ENCODE results near the gene ANO6.
"Not testable (repeated sequence)": the region's sequence is repeated elsewhere in the genome, so short reads cannot be mapped to it uniquely, and the experiment has no call there.

Gene ANO6

DNA sequence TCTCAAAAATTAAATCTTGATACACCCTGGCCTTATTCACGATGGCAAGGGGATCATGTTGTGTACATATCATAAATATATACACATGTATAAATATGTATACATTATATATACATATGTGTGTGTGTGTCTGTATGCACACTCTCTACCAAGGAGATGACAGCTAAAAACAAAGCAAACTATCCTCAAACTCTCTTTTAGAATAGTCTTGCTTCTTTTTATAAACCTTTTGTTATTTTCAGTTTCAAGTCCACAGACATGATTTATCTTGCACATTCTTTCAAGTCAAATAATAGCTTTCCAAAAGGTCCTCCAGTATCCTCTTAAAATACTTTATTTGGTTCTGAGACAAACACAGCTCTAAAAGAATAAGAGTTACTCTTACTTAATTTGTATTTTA is 8.4 kb downstream of the ANO6 start:
- Mint-ChIP-seq H3K9me3 (no peaks in the 10 kb centered on the region), H3K27ac (no peak overlapping the region), H3K27me3 (no peaks in the 10 kb centered on the region), H3K4me3 (no peak overlapping the region), H3K4me1 (peaks cover 52% of the 10 kb centered on the region), H3K36me3 (peaks cover 8% of the 10 kb centered on the region)

DNA sequence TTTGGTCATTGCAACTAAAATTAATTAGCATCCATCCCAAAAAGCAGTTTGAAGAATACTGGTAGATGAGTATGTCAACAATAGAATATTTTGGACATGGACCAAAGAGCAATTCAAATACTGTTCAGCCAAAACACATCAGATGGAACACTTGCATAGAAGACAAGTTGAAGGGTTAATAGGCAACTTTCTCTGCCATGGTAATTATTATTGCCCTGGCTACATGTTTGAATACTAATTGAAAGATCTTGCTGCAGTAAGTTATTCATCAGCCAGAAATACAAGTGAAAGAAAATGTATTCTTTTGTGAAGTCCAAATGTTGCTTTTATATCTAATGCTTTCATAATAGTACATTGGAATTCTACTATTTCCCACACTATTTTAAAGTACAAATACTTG is 10.1 kb downstream of the ANO6 start:
- no peaks in the 10 kb centered on the region for H3K27me3 Mint-ChIP-seq
- H3K4me1 Mint-ChIP-seq: peaks cover 38% of the 10 kb centered on the region
- no peaks in the 10 kb centered on the region for H3K9me3 Mint-ChIP-seq
- H3K27ac Mint-ChIP-seq: no peak overlapping the region
- H3K36me3 Mint-ChIP-seq: peaks cover 8% of the 10 kb centered on the region
- H3K4me3 Mint-ChIP-seq: no peak overlapping the region

DNA sequence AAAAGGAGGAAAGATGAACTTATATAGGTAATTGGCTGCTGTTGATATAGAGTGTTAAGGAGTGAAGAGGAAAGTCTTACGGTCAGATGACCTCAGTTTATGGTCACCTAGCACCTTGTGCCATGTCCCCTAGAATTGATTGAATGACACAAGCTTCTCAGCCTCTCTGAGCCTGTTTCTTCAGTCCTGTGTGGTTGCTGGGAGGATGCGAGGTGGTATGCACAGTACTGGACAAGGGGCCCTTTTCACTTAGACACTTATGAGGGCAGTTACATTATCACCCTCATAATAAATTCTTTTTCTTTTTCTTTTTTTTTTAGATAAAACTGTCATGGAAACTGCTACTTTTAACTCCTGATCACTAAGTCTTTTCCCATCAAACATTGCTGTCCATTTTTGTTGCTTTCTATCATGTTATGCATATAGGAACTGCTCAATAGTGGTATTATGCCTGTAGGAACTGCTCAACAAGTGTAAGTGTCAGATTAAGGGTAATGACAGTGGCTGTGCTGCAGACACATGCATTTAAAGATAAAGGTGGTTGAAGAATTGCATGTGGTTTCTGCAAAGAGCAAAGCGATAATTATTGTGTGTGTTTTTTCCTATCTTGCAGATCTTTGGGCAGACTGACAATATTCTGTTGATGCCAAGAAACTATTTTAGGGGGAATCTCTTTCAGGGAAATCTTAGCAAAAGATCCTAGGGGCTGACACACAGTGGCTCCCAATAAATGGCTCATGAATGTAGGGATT is 11.6 kb downstream of the ANO6 start:
- peaks cover 47% of the 10 kb centered on the region for H3K4me1 Mint-ChIP-seq
- peaks cover 8% of the 10 kb centered on the region for H3K36me3 Mint-ChIP-seq
- H3K4me3 Mint-ChIP-seq: no peak overlapping the region
- H3K9me3 Mint-ChIP-seq: no peaks in the 10 kb centered on the region
- no peak overlapping the region for H3K27ac Mint-ChIP-seq
- no peaks in the 10 kb centered on the region for H3K27me3 Mint-ChIP-seq

DNA sequence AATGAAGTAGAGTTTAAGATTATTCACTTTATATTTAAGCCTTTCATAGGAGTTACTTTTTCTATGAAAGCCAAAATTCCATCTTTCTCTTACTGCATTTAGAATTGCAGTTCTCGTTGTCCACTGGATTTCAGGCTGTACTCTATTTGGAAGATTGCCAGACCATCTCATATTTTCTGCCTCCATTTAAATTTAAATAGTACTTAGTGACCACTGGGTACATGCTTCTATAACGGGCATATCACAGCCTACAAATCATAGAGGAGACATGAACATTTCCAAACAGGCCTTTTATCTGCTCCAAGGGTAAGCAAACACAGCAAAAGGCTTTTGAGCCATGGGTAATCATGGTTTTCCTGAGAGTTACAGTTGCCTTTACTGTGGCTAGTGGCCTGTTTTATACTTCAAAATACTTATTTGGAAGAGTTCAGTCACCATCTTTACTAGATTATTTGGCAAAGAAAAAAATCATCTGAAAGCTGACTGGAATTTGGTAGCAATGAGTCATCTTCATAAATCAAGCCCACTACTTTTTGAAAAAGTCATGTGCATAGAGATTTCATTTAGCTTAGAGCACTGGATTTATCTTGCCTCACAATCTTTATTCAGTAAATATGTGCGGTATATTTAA is 15.7 kb downstream of the ANO6 start:
- H3K4me1 Mint-ChIP-seq: peaks cover 61% of the 10 kb centered on the region
- peak overlapping the region; percentile 97 for H3K27ac Mint-ChIP-seq
- peaks cover 6% of the 10 kb centered on the region for H3K36me3 Mint-ChIP-seq

GRCh38 chr12:45232146-45232755 is 16.4 kb downstream of the ANO6 start:
- no peaks in the 10 kb centered on the region for H3K9me3 Mint-ChIP-seq
- no peaks in the 10 kb centered on the region for H3K27me3 Mint-ChIP-seq
- peaks cover 9% of the 10 kb centered on the region for H3K36me3 Mint-ChIP-seq
- H3K27ac Mint-ChIP-seq: peak overlapping the region; percentile 97
- H3K4me3 Mint-ChIP-seq: peak overlapping the region; percentile 80
- peaks cover 67% of the 10 kb centered on the region for H3K4me1 Mint-ChIP-seq

More for the DNA sequence above, 15.7 kb downstream of the ANO6 start:
- H3K9me3 Mint-ChIP-seq: no peaks in the 10 kb centered on the region
- H3K4me3 Mint-ChIP-seq: peak overlapping the region; percentile 54
- no peaks in the 10 kb centered on the region for H3K27me3 Mint-ChIP-seq

DNA sequence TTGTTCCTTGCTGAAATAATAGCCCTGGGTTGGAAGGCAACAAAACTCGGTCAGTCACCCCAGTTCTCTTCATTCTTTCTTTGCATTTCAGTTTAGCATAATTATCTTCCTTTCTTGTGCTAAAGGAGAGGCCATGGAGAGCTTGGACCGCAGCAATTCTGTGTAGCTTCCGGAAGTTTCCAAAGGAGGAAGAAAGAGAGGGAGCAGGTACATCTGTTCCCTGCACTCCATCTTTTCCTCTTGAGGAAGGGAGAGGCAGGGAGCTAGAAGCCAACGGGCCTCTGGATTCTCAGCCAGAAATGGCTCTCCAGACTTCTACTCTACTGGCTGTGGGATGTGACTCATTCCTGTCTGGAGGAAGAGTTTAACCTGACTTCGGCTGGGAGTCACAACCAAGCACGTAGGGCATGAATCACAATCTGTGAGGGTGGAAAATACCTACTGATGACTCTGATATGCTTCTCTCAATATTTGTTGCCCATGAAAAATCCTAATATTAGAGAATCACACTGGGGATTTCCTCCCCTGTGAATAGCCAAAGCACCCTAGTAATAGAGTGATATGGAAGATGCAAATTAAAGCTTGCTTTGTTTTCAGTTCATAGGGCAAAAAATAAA is 17.0 kb downstream of the ANO6 start:
- Mint-ChIP-seq H3K4me1 (peaks cover 69% of the 10 kb centered on the region), H3K36me3 (peaks cover 9% of the 10 kb centered on the region), H3K9me3 (no peaks in the 10 kb centered on the region), H3K4me3 (peak overlapping the region; percentile 80), H3K27me3 (no peaks in the 10 kb centered on the region), H3K27ac (peak overlapping the region; percentile 97)

GRCh38 chr12:45234139-45234865 is 18.4 kb downstream of the ANO6 start:
- H3K4me3 Mint-ChIP-seq: peak overlapping the region; percentile 75
- peaks cover 73% of the 10 kb centered on the region for H3K4me1 Mint-ChIP-seq
- H3K36me3 Mint-ChIP-seq: peaks cover 7% of the 10 kb centered on the region
- no peaks in the 10 kb centered on the region for H3K9me3 Mint-ChIP-seq
- H3K27ac Mint-ChIP-seq: peak overlapping the region; percentile 97
- no peaks in the 10 kb centered on the region for H3K27me3 Mint-ChIP-seq

- H3K27ac Mint-ChIP-seq: peak overlapping the region; percentile 97
These were observed 19.5 kb downstream of the ANO6 start for GRCh38 chr12:45235087-45236025.

DNA sequence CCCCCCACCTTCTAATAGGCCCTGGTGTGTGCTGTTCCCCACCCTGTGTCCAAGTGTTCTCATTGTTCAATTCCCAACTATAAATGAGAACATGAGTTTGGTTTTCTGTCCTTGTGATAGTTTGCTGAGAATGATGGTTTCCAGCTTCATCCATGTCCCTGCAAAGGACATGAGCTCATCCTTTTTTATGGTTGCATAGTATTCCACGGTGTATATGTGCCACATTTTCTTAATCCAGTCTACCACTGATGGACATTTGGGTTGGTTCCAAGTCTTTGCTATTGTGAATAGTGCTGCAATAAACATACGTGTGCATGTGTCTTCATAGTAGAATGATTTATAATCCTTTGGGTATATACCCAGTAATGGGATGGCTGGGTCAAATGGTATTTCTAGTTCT is 20.5 kb downstream of the ANO6 start:
- not testable (repeated sequence) for H3K27me3 Mint-ChIP-seq
- H3K36me3 Mint-ChIP-seq: peaks cover 14% of the 10 kb centered on the region

More at GRCh38 chr12:45235087-45236025, 19.5 kb downstream of the ANO6 start:
- Mint-ChIP-seq H3K27me3 (no peaks in the 10 kb centered on the region), H3K4me3 (peak overlapping the region; percentile 75), H3K36me3 (peaks cover 12% of the 10 kb centered on the region), H3K4me1 (peaks cover 80% of the 10 kb centered on the region), H3K9me3 (no peaks in the 10 kb centered on the region)

GRCh38 chr12:45242180-45242579 is 26.3 kb downstream of the ANO6 start:
- peaks cover 15% of the 10 kb centered on the region for H3K36me3 Mint-ChIP-seq
- H3K4me3 Mint-ChIP-seq: no peak overlapping the region
- no peak overlapping the region for H3K27ac Mint-ChIP-seq
- peaks cover 53% of the 10 kb centered on the region for H3K4me1 Mint-ChIP-seq
- no peaks in the 10 kb centered on the region for H3K27me3 Mint-ChIP-seq
- no peaks in the 10 kb centered on the region for H3K9me3 Mint-ChIP-seq

More for the DNA sequence above, 20.5 kb downstream of the ANO6 start:
- not testable (repeated sequence) for H3K4me3 Mint-ChIP-seq, H3K27ac Mint-ChIP-seq, H3K9me3 Mint-ChIP-seq
- H3K4me1 Mint-ChIP-seq: peaks cover 82% of the 10 kb centered on the region

DNA sequence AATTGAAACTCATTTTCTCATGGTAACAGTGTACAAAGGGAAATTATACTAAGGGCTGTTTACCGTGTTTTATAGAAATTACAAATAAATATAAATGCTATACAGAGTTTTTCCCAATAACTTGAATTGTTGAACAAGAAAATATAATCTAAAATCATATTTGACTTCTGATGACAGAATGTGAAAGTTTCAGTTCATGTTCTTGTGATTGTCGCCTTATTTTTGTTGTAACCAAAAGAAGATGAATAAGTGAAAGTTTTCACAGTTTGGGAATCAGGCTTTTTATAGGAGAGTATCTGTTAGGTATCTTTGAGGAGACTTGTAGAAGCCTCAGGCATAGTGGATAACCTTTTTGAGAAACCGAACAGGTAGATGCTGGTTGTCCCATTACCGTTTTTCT is 28.1 kb downstream of the ANO6 start:
- peaks cover 17% of the 10 kb centered on the region for H3K36me3 Mint-ChIP-seq
- H3K4me1 Mint-ChIP-seq: peaks cover 42% of the 10 kb centered on the region
- H3K27me3 Mint-ChIP-seq: no peaks in the 10 kb centered on the region
- H3K4me3 Mint-ChIP-seq: no peak overlapping the region
- H3K9me3 Mint-ChIP-seq: no peaks in the 10 kb centered on the region
- H3K27ac Mint-ChIP-seq: no peak overlapping the region

DNA sequence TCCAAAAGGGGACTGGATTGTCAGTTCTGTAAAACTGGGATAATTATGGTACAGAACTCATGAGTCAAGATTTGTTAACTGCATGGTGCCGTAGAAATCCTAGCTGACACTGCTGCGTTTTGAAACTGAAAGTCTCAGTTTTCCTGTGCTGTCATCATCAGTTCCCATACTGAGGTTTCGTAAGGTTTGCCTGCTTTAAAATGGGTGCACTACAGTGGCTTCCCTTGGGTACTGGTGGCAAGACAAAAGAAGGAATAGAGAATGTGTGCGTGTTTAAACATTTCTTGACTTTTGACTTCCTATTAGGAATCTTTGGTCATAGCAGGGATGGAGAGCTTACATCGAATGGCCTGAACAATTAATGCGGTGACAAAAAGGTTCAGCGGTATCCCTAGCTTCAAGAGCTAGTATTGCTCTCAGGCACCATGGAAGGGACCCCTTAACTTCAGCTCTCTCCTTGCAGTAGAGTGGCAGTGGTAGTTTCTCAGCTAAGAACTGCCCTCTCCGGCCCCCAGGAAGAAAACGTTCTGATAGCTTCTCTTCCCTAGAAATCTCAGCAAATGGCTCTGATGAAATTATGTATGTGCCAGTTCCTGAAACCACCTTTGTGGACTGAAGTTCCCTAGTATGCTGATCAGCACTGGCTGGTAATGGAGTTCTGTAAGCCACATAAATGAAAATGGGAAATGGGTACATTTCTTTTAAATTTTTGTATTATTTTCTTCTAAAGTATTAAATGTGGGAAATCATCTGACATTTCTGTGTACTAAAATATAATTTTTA is 28.9 kb downstream of the ANO6 start:
- H3K36me3 Mint-ChIP-seq: peaks cover 13% of the 10 kb centered on the region
- peaks cover 35% of the 10 kb centered on the region for H3K4me1 Mint-ChIP-seq
- no peaks in the 10 kb centered on the region for H3K9me3 Mint-ChIP-seq
- no peaks in the 10 kb centered on the region for H3K27me3 Mint-ChIP-seq
- no peak overlapping the region for H3K4me3 Mint-ChIP-seq
- no peak overlapping the region for H3K27ac Mint-ChIP-seq

DNA sequence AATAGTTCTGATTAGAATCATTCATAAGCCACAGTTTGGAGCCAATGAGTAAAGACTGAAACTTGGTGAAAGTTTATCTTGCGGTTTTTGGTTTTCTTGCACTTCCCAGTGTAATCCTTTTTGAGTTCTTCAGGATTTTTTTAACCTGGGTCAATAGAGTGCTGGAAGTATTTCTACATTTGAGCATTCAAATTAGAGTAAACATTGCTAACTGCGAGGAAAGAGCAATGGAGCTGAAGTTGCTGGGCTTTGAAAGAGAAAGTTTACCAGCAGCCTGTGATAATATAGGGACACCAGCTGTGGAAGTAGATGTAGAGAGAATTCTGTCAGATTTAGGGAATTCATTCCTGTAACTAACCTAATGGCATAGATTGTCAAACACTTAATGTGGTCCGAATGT is 30.3 kb downstream of the ANO6 start:
- Mint-ChIP-seq H3K27me3 (no peaks in the 10 kb centered on the region), H3K36me3 (peaks cover 12% of the 10 kb centered on the region), H3K4me3 (no peak overlapping the region), H3K4me1 (peaks cover 28% of the 10 kb centered on the region), H3K27ac (no peak overlapping the region), H3K9me3 (no peaks in the 10 kb centered on the region)

- H3K27me3 Mint-ChIP-seq: no peaks in the 10 kb centered on the region
- peaks cover 19% of the 10 kb centered on the region for H3K4me1 Mint-ChIP-seq
- H3K9me3 Mint-ChIP-seq: no peaks in the 10 kb centered on the region
- peaks cover 7% of the 10 kb centered on the region for H3K36me3 Mint-ChIP-seq
- H3K4me3 Mint-ChIP-seq: no peak overlapping the region
- no peak overlapping the region for H3K27ac Mint-ChIP-seq
These were observed 31.7 kb downstream of the ANO6 start for GRCh38 chr12:45247589-45247988.
